Prostate gland (tissue), 2 donors: Measurements from ENCODE around the gene EIF5. TPM values are rescaled to one million over a fixed set of nuclear protein-coding genes. Genes with fewer than 3 reads are reported as not detected.

Experiments
- DNase-seq: peaks from one replicate; pipeline ENCODE4 v3.0.0-alpha.2; 2019; ENCODE audit warnings: low spot score
- H3K27ac ChIP-seq, 2 donors: fragments of 200-600 bp; sonication (generic); 2 replicates each; pipeline ENCODE4 v1.5.1; 2017 to 2019
- H3K27me3 ChIP-seq: fragments of 200-600 bp; sonication (generic); replicated peaks from 2 replicates; pipeline ENCODE4 v1.5.1; 2019; ENCODE audit not compliant: insufficient read depth
- H3K36me3 ChIP-seq, 2 donors: fragments of 200-600 bp; sonication (generic); 1 replicate in 1 of 2; 2 replicates in 1 of 2; pipeline versions ENCODE4 v1.5.1 to v1.8.1; 2017 to 2019
- H3K4me1 ChIP-seq: fragments of 200-600 bp; sonication (generic); replicated peaks from 2 replicates; pipeline ENCODE4 v1.5.1; 2019
- H3K4me3 ChIP-seq, 2 donors: fragments of 200-600 bp; sonication (generic); 2 replicates each; pipeline ENCODE4 v1.5.1; 2017 to 2019
- H3K9me3 ChIP-seq: fragments of 200-600 bp; sonication (generic); 2 replicates; pipeline ENCODE4 v1.5.1; 2017
- CTCF ChIP-seq, 4 experiments: fragments of 200-600 bp in 2 of 4; fragments of 450-650 bp in 2 of 4; sonication (generic) in 2 of 4; IDR thresholded peaks; 1 replicate in 3 of 4; 2 replicates in 1 of 4; pipeline ENCODE4 v1.5.1; 2016 to 2019; ENCODE audit warnings: antibody characterized with exemption in 4 of 4, mild to moderate bottlenecking in 2 of 4, moderate library complexity in 2 of 4
- POLR2A ChIP-seq: fragments of 450-650 bp; IDR thresholded peaks from one replicate; pipeline ENCODE4 v1.6.1; 2016; ENCODE audit warnings: antibody characterized with exemption, mild to moderate bottlenecking
- POLR2AphosphoS5 ChIP-seq: sonication (generic); formaldehyde crosslinking; IDR thresholded peaks from one replicate; pipeline ENCODE4 v1.6.1; 2017; ENCODE audit warnings: antibody characterized with exemption
- WGBS: methylation state at CpG from one replicate; pipeline ENCODE4 v1.1.5; 2018; 5-methylcytosine and 5-hydroxymethylcytosine counted together
- intact Hi-C: fragments of 100-400 bp; cut with DNase I; formaldehyde crosslinking; loops from one replicate; pipeline ENCODE4 v1.14.2; 2022
- total RNA-seq, 2 donors: library from RNA; depleted of rRNA; stranded (reverse); fragments of >200 nt; gene quantifications; one replicate each; pipeline ENCODE4 v1.1.0, GENCODE V29; 2016

EIF5 gene
- total RNA-seq, 2 donors from 2014 or later, result 205 to 268 TPM

GRCh38 chr14:103360548-103360947 lies 26.5 kb downstream of the EIF5 start:
- no peak overlapping the region for H3K27ac ChIP-seq
- H3K9me3 ChIP-seq, result no peaks in the 10 kb centered on the region
- no peaks in the 10 kb centered on the region for H3K36me3 ChIP-seq
- H3K4me3 ChIP-seq, result no peak overlapping the region
- DNase-seq, result no peak
- 81% methylated on average over 7 of the region's 7 CpGs for WGBS
- intact Hi-C loops, result no loop called here
- TF ChIP-seq POLR2A (no peak), CTCF (IDR thresholded peaks at IDR 0.05) (no peak), POLR2AphosphoS5 (no peak)
- no peaks in the 10 kb centered on the region for H3K4me1 ChIP-seq
- no peaks in the 10 kb centered on the region for H3K27me3 ChIP-seq

- Histone ChIP-seq H3K27me3 (no peaks in the 10 kb centered on the region), H3K36me3 (no peaks in the 10 kb centered on the region), H3K27ac (no peak overlapping the region), H3K4me3 (no peak overlapping the region), H3K9me3 (no peaks in the 10 kb centered on the region), H3K4me1 (no peaks in the 10 kb centered on the region)
- DNase-seq, result no peak
- WGBS, result 83% methylated on average over 5 of the region's 5 CpGs
- intact Hi-C loops, result no loop called here
- TF ChIP-seq CTCF (IDR thresholded peaks at IDR 0.05), result no peak
- TF ChIP-seq POLR2A, result no peak
- TF ChIP-seq POLR2AphosphoS5, result no peak
Measured at GRCh38 chr14:103361867-103362266, 27.8 kb downstream of the EIF5 start.

- intact Hi-C loops, result no loop called here
- TF ChIP-seq POLR2A, result no peak
- TF ChIP-seq CTCF (IDR thresholded peaks at IDR 0.05), result no peak
- TF ChIP-seq POLR2AphosphoS5, result no peak
- WGBS, result 39% methylated on average over 1 of the region's 1 CpG
- Histone ChIP-seq H3K36me3 (no peaks in the 10 kb centered on the region), H3K27me3 (no peaks in the 10 kb centered on the region), H3K4me1 (no peaks in the 10 kb centered on the region), H3K4me3 (no peak overlapping the region), H3K9me3 (no peaks in the 10 kb centered on the region), H3K27ac (no peak overlapping the region)
- DNase-seq, result no peak
Measured at GRCh38 chr14:103362780-103363179, 28.7 kb downstream of the EIF5 start.

GRCh38 chr14:103366741-103367140 lies 32.7 kb downstream of the EIF5 start:
- Histone ChIP-seq H3K27ac (no peak overlapping the region), H3K27me3 (no peaks in the 10 kb centered on the region), H3K9me3 (no peaks in the 10 kb centered on the region), H3K4me1 (no peaks in the 10 kb centered on the region), H3K36me3 (no peaks in the 10 kb centered on the region), H3K4me3 (no peak overlapping the region)
- TF ChIP-seq POLR2AphosphoS5, result no peak
- TF ChIP-seq CTCF (IDR thresholded peaks at IDR 0.05), result no peak
- TF ChIP-seq POLR2A, result no peak
- no peak for DNase-seq
- intact Hi-C loops, result no loop called here
- 85% methylated on average over 6 of the region's 6 CpGs for WGBS

GRCh38 chr14:103367995-103368394 lies 34.0 kb downstream of the EIF5 start:
- intact Hi-C loops, result no loop called here
- DNase-seq, result no peak
- WGBS, result 58% methylated on average over 4 of the region's 4 CpGs
- Histone ChIP-seq H3K4me3 (no peak overlapping the region), H3K36me3 (no peaks in the 10 kb centered on the region), H3K4me1 (no peaks in the 10 kb centered on the region), H3K9me3 (no peaks in the 10 kb centered on the region), H3K27ac (no peak overlapping the region), H3K27me3 (no peaks in the 10 kb centered on the region)
- TF ChIP-seq CTCF (IDR thresholded peaks at IDR 0.05), result no peak
- TF ChIP-seq POLR2AphosphoS5, result no peak
- TF ChIP-seq POLR2A, result no peak
